HG03432 (cell line): ENCODE data around the gene PHKG1.
A peak's percentile ranks its signal among the peaks of the same experiment; 100 is the strongest.
"Not testable (repeated sequence)": the region's sequence is repeated elsewhere in the genome, so short reads cannot be mapped to it uniquely, and the experiment has no call there.

Experiments used
- ATAC-seq: cut with Tn5 transposase; IDR thresholded peaks from one replicate; pipeline ENCODE4 v1.9.1; 2021; ENCODE audit warnings: mild to moderate bottlenecking, moderate library complexity; ENCODE audit not compliant: unreplicated experiment

Gene PHKG1

DNA sequence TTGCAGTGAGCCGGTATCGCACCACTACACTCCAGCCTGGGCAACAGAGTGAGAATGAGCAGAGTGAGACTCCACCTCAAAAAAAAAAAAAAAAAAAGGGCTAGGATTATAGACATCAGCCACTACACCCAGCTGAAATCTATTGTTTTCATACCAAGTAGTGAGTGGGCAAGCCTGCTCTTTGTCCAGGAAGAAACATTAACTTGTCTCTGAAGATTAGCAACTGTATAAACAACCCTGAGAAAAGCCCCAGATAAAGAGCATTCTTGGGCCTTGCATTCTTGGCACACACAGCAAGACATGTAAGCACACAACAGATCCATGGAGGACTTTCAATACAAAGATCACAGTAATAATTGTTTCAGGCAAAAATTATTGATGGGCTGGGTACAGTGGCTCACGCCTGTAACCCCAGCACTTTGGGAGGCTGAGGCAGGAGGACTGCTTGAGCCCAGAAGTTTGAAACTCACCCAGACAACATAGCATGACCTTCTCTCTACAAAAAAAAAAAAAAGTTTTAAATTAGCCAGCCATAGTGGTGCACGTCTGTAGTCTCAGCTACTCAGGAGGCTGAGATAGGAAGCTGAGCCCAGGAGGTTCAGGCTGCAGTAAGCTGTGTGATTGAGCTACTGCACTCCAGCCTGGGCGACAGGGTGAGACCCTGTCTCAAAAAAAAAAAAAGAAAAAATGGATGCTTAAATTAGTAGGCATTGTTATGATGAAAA lies 45.9 kb downstream of the PHKG1 start:
- ATAC-seq = no peak

DNA sequence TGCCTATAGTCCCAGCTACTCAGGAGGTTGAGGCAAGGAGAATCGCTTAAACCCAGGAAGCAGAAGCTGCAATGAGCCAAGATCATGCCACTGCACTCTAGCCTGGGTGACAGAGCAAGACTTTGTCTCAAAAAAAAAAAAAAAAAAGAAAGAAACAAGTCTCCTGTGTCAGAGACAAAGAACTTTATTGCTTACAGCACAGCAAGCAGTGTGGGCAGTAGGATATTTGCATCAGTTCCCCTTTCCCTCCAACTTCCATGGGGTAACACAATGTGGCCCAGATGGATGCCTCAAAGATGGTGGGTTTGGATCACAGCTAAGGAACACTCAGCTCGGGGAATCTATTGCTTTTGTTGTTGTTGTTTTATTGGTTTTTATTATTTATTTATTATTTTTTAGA lies 47.0 kb downstream of the PHKG1 start:
- not testable (repeated sequence) for ATAC-seq

DNA sequence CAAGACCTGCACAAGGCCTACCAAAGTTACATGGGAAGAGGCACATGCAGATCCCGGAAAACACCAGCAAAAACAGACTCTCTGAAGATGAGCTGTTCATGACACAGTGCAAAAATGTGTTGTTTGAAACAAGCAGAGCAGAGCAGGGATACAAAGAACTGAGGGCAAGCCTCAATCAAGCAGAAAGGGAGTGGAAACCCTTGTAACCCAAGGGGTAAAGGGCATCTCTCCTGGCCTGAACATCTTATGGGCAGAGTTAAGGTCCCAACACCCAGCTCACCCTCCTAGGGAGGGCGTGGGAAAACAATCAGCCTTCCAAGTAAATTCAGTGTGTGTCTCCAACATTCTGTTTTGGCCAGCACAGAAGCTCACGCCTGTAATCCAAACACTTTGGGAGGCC lies 52.0 kb downstream of the PHKG1 start:
- no peak for ATAC-seq

DNA sequence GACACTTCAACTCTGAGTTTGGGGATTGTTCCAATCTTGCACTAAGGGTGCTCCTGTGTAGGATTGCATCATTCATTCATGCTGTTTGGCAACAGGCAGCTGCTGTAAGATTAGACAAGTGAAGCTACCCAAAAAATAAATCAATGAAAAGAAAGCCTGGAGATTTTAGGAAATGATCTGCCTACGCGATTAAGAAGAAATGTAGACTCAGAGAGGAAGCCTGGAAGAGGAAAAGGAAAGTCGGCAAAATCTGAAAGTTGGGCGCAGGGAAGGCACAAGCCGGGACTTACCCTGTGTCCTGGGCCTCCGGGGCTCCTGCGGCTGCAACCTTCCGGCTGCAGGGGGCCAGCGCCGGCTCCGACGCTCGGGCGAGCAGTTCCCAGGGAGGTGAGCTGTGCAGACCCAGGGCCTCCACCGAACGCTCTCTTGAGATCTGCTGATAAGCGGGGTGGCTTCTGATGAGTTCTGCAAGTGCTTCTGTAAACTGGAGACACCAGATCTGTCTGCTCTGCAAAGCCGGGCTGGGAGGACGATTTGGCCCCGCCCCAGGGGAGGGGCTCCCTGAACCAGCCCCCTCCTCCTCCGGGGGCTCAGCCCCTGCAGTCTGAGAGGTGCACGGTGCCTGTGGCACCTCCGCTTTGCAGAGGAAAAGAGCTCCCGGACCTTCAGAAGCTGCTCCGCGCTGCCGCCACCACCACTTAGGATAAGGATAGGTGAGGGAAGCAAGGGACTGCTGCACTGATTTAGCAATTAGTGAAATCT lies 58.9 kb downstream of the PHKG1 start:
- ATAC-seq = peak; percentile 99

DNA sequence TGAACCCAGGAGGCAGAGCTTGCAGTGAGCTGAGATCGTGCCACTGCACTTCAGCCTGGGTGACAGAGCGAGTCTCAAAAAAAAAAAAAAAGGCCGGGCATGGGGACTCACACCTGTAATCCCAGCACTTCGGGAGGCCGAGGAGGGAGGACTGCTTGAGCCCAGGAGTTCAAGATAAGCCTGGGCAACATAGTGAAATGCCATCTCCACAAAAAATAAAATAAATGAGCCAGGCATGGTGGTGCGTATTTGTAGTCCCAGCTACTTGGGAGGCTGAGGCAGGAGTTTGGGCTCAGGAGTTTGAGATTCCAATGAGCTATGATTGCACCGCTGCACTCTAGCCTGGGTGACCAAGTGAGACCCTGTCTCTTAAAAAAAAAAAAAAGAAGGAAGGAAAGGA lies 60.2 kb downstream of the PHKG1 start:
- not testable (repeated sequence) for ATAC-seq

DNA sequence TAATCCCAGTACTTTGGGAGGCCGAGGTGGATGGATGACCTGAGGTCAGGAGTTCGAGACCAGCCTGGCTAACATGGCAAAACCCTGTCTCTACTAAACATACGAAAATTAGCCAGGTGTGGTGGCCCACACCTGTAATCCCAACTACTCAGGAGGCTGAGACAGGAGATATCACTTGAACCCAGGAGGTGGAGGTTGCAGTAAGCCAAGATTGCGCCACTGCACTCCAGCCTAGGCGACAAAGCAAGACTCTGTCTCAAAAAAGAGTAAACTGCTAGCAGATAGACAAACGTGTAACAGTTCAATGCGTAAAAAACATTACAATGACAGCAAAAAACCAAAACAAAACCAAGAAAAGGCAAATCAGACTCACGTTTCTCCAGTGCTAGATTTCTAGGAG lies 61.2 kb downstream of the PHKG1 start:
- not testable (repeated sequence) for ATAC-seq

DNA sequence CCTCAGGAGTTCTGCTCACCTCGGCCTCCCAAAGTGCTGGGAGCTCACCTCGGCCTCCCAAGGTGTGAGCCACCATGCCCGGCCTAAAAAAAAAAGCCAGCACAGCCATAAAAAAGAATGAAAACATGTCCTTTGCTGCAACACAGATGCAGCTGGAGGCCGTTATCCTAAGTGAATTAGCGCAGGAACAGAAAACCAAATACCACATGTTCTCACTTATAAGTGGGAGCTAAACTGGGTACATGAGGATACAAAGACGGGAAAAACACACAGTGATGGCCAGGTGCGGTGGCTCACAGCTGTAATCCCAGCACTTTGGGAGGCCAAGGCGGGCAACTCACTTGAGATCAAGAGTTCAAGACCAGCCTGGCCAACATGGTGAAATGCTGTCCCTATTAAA lies 62.4 kb downstream of the PHKG1 start:
- no peak for ATAC-seq
